NOMO-1 treated with DMSO at 0.1 percent for 48 hours (cell line): ENCODE measurements around the gene NR2F1-AS1.
"Not testable (repeated sequence)": the region's sequence is repeated elsewhere in the genome, so short reads cannot be mapped to it uniquely, and the experiment has no call there.

Experiments
- DNase-seq: peaks from one replicate; lab custom pipeline; 2025; ENCODE audit not compliant: unreplicated experiment; lab: John Stamatoyannopoulos, UW

NR2F1-AS1 gene

DNA sequence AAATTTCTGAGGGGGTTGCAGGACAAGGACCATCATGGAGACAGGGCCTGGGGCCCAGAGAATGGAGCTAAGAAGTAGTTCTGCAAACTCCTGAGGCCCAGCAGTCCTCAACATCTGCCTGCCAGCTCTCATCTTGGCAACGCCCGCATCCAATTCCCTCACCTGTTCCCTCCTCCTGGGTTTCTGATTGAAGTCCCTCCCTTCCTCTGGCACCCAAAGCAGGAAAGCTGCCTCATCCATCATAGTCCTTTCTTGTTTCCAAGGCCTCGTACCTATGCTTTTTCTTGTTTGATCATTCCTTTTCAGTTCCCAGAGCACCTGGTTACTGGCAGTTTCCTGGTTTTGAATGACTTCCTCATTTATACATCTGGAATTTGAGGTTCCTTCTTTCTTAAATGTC lies 181.3 kb downstream of the NR2F1-AS1 start:
- DNase-seq, result no peak

- peak; percentile 14 for DNase-seq
Observed at GRCh38 chr5:93395971-93396379, 185.0 kb downstream of the NR2F1-AS1 start.

DNA sequence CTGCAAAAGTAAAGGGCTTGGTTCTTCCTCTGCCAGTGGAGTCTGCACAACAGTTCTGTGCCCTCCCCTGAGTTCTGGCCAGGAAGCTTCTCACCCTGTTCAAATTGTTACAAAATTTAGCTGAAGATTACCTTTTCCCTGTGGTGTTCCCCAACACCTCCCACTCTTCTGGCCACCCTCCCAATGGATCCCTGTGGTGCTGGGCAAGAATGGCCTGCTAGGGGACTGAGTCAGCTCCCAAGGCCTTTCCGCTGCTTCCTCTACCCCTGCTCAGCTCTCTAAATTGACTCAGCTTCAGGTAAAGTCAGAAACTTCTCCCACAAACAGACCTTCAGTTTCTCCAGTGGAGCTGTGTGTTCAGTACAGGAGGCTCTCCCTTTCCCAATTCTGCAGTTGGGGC lies 186.0 kb downstream of the NR2F1-AS1 start:
- no peak for DNase-seq

DNA sequence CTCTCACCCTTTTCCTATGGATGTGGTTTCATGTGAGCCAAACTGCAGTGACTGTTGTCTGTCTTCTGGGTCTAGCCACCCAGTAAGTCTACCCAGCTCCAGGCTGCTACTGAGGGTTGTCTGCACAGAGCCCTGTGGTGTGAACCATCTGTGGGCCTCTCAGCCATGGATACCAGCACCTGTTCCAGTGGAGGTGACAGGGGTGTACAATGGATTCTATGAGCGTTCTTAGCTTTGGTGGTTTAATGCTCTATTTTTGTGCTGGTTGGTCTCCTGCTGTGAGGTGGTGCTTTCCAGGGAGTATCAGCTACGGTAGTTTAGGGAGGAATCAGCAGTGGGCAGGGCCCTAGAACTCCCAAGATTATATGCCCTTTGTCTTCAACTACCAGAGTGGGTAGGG lies 186.7 kb downstream of the NR2F1-AS1 start:
- no peak for DNase-seq

DNA sequence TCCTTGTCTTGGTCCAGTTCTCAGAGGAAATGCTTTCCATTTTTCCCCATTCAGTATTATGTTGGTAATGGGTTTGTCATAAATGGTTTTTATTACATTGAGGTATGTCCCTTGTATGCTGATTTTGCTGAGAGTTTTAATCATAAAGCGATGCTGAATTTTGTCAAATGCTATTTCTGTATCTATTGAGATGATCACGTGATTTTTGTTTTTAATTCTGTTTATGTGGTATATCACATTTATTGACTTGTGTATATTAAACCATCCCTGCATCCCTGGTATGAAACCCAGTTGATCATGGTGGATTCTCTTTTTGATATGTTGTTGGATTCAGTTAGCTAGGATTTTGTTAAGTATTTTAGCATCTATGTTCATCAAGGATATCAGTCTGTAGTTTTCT lies 189.8 kb downstream of the NR2F1-AS1 start:
- not testable (repeated sequence) for DNase-seq

GRCh38 chr5:93385655-93386054 lies 195.4 kb downstream of the NR2F1-AS1 start:
- DNase-seq, result no peak

- no peak for DNase-seq
Observed at GRCh38 chr5:93384995-93385394, 196.0 kb downstream of the NR2F1-AS1 start.

DNA sequence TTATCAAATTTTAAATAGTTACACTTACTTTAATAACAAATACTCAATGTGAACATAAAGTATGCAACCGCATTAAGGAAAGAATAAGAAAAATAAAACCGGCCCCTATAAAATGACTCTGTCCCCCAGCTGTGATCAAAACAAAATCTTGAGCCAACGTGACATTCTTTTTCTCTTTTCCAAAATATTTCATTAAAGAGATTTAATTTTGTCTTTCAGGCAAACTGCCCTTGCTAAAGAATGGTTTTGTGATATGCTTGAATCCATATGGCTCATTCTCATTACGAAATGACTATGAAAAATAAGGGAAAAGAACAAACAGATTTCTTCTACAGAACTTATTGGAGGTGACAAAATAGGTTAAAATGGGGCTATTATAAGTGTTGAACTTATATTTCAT lies 197.0 kb downstream of the NR2F1-AS1 start:
- no peak for DNase-seq

DNA sequence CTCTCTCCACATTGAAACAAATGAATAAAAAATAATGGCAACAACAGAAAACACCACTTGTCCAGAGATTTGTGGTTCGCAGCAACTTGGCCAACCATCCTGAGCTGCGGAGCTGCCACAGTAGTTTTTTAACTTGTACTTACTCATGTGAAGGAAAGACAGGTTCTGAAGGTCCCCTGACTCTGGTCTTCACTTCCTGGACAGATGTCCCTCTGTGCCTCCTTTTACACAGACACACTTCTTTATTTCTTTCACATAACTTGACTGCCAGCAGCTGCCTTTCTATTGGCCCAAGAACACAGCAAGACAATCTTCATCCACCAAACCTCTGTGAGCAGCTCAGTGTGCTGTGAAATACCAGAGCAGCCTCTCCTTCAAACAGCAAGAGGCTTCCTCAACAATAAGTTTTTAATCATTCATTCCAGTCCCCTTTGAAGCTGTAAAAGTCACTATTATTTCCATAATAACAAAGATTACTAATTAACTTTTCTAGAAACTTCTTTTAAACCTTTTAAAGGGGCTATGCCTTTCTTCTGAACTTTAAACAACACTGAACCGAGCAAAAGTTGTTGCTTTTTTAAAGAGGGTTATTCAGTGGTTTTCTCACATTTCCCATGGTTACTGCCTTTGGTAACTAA lies 198.7 kb downstream of the NR2F1-AS1 start:
- DNase-seq, result no peak

GRCh38 chr5:93381057-93381456 lies 200.0 kb downstream of the NR2F1-AS1 start:
- no peak for DNase-seq

DNA sequence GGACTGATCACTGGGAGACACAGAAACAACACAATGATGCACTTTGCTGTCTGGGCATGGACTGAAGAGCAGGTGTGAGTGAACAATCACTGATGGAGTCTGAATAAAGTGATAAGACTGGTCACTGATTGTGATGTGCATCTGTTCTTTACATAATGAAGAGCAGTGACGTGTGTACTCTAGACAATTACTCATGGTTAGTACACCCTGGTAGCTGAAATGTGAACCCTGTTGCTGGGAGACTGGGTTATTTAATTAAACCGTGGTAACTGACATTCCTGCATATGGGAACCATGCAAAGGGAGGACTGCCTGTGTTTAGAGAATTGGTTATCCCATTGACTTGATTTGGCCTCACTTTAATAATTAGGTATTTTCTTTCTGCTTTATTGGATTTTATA lies 202.9 kb downstream of the NR2F1-AS1 start:
- DNase-seq, result no peak

DNA sequence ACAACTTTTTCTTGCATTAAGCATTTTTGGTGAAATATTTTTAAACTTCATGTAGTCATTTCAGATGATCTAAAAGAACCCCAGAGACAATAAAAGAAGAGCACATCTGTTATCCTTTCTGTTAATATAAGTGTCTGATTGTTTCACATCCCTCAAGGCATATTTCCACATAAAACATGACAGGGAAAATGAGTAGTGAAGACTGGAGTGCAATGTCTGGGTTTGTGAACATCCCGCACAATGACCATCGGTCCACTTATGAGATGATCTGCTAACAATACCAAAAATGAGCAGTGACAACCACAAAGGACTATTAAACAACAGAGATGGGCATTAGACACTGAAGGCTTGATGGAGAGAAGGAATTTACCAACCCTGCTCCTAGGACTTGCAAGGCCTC lies 209.1 kb downstream of the NR2F1-AS1 start:
- DNase-seq, result no peak

- no peak for DNase-seq
Observed at GRCh38 chr5:93364378-93364777, 216.6 kb downstream of the NR2F1-AS1 start.

GRCh38 chr5:93360436-93361088 lies 220.5 kb downstream of the NR2F1-AS1 start:
- no peak for DNase-seq

DNA sequence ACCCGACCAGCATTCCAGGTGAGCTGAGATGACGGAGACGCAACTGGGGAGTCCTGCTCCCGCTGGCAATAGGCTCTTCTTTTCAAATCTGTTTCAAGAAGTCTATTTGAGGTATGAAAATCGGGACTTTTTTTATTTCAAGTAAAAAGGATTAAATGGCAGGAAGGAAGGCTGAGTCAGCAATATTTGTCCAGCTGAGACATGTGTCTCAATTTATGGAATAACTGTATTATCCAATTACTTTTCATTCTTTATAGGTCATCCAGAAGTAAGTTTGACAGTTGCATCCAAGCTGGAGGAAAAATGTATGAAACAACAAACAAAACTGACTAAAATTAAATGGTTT lies 221.1 kb downstream of the NR2F1-AS1 start:
- DNase-seq, result no peak
